HS-27A (cell line): ENCODE measurements around the gene CCDC177.

Experiments
- DNase-seq: peaks from one replicate; pipeline ENCODE4 v3.0.0-alpha.2; 2012; ENCODE audit warnings: low read depth, missing footprints

The CCDC177 gene

DNA sequence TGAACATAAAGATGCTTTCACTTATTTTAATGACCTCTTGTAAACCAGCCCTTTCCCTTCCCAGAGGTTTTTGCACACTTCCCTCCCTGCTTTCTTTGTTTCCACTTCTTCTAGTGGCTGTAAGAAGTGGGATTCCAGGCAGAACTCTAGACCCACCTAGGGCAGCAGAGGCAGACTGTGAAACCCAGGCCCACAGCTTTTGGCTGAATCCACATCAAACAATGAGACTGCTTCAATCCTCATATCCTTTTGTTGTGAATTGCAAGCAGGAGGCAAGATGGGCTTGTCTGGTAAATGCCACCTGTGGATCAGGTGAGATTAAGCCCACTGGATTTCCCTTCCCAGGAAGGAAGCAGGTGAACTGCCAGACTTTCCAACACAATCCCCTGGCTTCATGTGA, 12.8 kb downstream of the CCDC177 start:
- no peak for DNase-seq

DNA sequence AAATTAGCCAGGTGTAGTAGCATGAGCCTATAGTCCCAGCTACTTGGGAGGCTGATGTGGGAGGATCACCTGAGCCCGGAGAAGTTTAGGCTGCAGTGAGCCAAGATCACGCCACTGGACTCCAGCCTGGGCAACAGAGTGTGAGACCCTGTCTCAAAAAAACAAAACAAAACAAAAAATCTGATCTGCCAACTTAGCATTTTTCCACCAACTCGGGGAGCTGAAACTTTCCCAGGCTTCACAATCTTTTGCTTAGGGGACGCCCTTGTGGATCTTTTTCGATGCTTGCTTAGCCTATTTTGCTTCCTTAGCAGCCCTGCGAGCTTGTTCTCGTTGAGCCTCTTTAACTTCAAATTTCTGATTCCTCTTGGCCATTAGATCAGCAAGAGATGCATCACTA, 13.8 kb downstream of the CCDC177 start:
- DNase-seq: no peak

DNA sequence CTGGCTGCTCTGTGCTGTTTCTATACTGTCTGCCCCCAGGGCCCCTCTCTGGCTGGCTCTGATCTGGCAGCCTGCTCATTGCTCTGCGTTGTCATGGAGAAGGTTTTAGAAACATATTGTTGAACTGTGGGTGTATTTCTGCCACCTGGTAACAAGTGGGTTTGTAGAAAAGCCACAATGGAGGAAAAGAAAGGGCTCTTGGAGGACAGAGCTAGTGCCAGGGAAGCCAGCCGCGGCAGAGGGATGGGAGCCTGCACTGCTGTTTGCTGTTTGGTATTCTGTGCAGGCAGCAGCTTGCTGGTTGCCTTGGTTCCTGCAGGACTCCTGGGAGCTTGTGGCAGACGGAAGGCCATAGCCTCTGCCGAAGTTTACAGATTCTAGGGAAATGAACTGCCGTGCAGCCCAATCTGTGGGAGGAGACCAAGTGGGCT, 15.1 kb downstream of the CCDC177 start:
- no peak for DNase-seq

- DNase-seq: no peak
These were observed 15.9 kb downstream of the CCDC177 start for GRCh38 chr14:69558774-69559173.

- DNase-seq: no peak
These were observed 20.2 kb downstream of the CCDC177 start for GRCh38 chr14:69554500-69554899.

- no peak for DNase-seq
These were observed 21.4 kb downstream of the CCDC177 start for GRCh38 chr14:69553252-69553651.

DNA sequence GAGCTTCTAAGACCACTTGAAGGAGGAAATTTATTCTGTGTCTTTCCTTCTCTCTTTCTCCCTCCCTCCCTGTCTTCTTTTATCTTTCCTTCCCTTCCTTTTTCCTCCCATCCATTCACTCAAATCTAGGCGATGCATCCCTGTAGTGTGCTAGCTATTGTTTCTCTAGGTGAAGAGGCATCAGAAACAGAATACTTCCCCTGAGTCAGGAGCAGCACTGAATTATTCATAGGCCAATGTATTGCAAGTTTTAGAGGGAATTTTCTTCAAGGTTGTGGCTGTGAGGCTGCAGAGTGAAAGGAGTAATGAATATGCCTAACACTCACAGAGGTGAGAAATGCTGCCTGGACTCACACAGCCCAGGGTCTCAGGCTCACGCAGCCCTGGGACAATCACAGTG, 23.2 kb downstream of the CCDC177 start:
- no peak for DNase-seq

GRCh38 chr14:69548566-69548965, 26.1 kb downstream of the CCDC177 start:
- no peak for DNase-seq

DNA sequence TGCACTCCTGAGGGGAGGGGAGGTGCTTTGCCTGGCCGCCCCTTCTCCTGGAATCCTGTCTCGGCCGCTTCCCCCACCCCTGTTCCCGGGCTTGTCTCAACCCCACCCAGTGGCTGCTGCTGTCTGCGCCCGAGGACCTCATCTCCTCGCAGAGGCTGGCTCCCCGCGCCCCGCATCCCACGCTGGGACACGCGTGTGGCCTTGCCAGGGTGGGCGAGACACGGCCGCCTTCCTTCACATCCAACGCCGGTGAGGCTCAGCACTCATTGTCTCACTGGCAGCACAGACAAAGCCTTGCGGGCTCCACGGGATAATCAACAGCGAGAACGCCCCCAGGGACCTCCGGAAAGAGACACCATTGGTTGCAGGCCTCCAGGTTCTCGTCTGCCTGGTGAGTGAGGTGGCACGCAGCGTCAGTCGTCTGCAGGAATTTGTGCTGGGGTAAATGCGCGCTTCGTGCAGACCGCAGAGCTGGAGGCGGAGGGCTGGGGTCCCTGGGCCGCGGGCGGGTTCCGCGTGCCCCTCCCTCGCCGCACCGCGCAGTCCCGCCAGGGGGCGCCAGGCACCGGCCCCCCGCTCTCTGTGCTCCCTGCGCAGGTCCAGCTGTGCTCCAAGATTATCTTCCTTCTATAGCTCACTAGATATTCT, 26.8 kb downstream of the CCDC177 start:
- no peak for DNase-seq

- DNase-seq: peak; percentile 51
These were observed 31.1 kb downstream of the CCDC177 start for GRCh38 chr14:69543341-69544115.

DNA sequence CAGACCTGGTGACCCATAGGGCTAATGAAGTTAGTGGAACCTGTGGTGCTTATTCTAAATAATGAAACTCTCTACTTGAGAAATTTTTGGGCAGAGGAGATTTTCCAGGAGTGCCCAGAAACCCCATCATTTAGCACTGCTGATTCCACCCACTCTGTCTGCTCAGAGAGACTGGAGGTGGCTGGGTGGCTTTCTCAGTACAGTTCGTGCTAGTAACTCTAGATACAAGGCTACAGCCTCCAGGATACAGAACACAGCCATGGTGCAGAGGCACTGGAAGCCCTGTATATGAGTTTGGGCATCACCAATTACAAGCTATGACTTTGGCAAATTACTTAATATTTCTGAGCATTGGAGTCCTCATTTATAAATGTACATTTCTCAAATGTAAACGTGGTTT, 32.4 kb downstream of the CCDC177 start:
- no peak for DNase-seq

- DNase-seq: no peak
These were observed 33.9 kb downstream of the CCDC177 start for GRCh38 chr14:69540654-69541335.

DNA sequence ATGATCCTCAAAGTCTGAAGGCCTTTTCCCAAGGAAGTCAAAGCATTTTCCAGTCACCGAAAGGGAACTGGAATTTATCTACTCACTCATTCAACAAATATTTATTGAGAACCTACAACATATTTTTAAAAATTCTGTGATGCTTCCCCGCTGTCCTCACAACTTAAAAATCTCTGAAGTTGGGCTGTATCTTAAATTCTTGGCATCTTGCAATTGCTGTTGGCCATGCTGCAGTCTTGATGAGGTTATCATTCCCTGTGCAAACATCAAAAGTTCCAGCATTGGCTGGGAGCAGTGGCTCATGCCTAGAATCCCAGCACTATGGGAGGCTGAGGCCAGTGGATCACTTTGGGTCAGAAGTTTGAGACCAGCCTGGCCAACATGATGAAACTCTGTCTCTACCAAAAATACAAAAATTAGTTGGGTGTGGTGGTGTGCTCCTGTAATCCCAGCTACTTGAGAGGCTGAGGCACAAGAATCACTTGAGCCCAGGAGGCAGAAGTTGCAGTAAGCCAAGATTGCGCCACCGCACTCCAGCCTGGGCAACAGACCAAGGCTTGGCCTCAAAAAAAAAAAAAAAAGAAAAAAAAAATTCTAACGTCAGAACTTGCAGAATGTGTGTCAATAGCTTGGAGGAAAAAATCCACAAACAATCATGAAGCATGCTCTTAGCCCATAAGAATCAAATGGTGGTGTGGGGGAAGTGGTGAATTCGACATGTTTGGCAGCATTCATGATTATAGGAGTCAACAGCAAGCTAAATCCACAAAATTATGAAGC, 34.9 kb downstream of the CCDC177 start:
- no peak for DNase-seq

- no peak for DNase-seq
These were observed 35.9 kb downstream of the CCDC177 start for GRCh38 chr14:69538766-69539165.

GRCh38 chr14:69537900-69538299, 36.8 kb downstream of the CCDC177 start:
- no peak for DNase-seq

DNA sequence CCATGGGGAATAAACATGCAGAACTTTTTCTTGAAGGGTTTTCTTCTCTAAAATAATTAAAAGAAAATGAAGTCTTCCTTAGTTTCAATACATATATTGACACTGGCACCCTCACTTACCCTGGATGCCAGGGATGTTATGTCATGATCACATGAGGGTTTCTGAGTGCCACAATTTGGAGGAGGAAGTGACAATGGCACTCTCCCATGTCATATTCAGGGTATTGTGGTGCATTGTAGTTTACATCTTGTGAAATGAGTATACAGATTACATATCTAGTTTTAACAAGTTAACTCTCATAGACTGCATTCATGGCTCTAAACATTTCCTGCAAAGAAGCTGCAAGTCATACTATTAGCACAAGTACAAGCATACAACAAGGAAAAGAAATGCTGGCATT, 37.7 kb downstream of the CCDC177 start:
- no peak for DNase-seq

- no peak for DNase-seq
These were observed 39.3 kb downstream of the CCDC177 start for GRCh38 chr14:69535230-69535848.

GRCh38 chr14:69532561-69533340, 41.9 kb downstream of the CCDC177 start:
- no peak for DNase-seq

DNA sequence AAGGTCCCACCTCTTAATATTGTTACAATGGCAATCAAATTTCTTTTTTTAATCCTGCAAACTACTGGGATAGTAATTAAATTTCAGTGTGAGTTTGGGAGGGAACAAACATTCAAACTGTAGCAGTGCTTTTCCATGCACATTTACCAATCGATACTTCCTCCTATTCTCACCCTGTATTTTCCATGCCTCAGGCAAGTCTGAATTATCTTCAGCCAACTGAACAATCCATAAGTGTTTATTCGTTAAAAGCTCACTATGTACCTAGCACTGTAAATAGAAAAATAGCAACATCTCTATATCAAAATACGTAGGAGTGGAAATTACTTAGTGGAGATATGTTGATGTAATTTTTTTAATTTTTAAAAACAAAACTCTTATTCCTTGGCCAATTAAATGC, 43.5 kb downstream of the CCDC177 start:
- no peak for DNase-seq

DNA sequence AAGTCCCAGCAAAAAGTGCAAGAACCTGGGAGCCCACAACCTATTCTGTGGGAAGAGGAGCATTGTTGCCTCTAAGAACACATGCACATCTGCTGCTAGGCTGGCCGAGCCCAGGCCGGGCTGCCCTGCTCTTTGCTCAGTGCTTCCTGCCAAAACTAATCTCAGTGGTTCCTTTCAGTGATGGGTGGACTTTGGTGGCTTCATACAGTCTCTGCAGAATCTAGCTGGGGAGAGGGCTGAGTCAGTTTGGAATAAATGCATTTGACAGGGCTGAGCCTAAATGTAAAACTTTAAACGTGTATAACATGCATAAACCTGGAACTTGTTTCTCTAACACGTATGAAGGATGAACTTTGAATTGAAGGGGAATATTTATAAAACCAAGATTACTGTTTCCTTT, 44.6 kb downstream of the CCDC177 start:
- DNase-seq: no peak

- no peak for DNase-seq
These were observed 45.1 kb downstream of the CCDC177 start for GRCh38 chr14:69529563-69529962.
